Fibroblast of pulmonary artery (primary cell): ENCODE results near the gene ARNT2.

Source experiments
- DNase-seq: peaks from one replicate; pipeline ENCODE4 v3.0.0-alpha.2; 2010; ENCODE audit warnings: low read depth
- H3K4me3 ChIP-seq: replicated peaks from 2 replicates; pipeline ENCODE4 v1.5.1; 2011; ENCODE audit warnings: low read depth, mild to moderate bottlenecking, control low read depth, low read length, moderate library complexity
- TF ChIP-seq, protein P1 (sequence below): IDR thresholded peaks from 2 replicates; pipeline ENCODE4 v1.5.1; 2011; ENCODE audit warnings: mild to moderate bottlenecking, control low read depth, low read length, inconsistent platforms; ENCODE audit errors: missing control alignments

The ARNT2 gene

DNA sequence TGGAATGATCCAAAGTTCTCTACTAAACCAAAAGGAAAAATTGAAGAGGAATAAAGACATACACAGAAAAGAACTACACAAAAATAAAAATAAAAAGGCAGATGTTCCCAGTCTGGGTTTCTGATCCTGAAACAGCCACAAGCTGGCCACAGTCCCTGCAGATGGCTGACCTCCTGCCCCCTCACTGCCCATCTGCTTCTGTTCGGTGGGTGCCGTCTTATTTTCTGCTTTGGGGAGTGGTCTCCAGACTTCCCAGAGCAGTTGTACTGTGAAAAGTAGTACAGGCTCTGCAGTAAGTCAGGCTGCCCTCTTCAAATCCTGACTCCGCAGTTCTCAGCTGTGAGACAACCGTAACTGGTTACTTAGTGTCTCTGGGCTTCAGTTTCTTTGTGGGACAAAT lies 94.5 kb downstream of the ARNT2 start:
- TF ChIP-seq, protein P1, sequence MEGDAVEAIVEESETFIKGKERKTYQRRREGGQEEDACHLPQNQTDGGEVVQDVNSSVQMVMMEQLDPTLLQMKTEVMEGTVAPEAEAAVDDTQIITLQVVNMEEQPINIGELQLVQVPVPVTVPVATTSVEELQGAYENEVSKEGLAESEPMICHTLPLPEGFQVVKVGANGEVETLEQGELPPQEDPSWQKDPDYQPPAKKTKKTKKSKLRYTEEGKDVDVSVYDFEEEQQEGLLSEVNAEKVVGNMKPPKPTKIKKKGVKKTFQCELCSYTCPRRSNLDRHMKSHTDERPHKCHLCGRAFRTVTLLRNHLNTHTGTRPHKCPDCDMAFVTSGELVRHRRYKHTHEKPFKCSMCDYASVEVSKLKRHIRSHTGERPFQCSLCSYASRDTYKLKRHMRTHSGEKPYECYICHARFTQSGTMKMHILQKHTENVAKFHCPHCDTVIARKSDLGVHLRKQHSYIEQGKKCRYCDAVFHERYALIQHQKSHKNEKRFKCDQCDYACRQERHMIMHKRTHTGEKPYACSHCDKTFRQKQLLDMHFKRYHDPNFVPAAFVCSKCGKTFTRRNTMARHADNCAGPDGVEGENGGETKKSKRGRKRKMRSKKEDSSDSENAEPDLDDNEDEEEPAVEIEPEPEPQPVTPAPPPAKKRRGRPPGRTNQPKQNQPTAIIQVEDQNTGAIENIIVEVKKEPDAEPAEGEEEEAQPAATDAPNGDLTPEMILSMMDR, result no peak
- H3K4me3 ChIP-seq, result no peak overlapping the region
- no peak for DNase-seq

DNA sequence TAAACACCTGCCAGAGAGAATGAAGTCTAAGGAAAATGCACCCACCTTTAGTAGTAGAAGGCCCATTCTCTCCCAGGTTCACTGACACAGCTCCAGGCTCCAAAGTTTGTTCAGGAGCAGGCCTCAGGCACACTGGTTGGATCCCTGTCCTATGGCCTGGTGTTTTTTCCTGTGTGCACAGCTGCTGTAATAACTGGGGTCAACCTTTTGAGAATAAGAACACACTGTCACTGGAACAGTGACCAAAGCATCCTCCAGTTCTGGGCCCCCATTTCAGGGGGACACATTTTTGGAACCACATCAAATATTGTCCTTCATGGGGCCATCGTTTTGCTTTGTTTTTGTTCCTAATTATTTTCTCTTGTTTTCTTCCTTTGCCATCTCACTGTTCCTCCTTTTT lies 95.8 kb downstream of the ARNT2 start:
- no peak overlapping the region for H3K4me3 ChIP-seq
- no peak for DNase-seq
- TF ChIP-seq, protein P1, result no peak

DNA sequence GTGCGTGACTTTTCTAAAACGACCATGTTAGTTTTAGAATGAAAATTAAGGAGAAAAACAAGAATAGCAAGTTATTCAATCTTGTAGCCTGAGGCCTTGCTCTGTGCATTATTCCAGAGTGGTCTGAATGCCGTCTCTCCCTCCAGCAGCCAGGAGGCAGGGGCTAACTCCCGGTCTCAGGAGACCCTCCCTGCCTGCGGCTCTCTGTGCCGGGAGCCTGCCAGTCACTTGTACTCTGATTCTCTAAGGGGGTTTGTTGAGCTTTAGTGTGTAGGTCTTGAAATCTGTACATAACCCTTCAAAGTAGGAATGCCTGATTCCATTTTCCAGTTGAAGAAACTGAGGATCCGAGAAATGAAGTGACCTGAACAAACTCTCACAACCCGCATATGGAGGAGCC lies 97.3 kb downstream of the ARNT2 start:
- H3K4me3 ChIP-seq, result no peak overlapping the region
- DNase-seq, result no peak
- TF ChIP-seq, protein P1, result no peak

DNA sequence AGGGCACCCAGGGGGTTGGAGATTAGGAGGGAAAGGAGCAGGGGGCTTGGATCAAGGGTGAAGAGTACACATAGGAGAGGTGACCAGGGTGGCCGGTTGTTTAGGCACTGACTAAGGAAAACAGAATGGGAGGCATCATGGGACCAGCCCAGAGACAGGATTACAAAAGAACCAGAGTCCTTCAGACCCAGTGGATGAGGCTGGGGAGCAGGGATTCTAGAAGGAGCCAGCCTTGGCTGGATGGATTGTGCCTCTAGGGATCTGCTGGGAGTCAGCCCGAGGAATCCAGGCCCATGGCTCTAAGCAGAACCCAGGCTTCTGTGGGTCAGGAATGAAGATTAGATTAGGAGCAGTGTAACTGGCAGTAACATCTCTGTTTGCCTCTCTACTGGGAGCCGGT lies 98.6 kb downstream of the ARNT2 start:
- TF ChIP-seq, protein P1, result no peak
- no peak for DNase-seq
- no peak overlapping the region for H3K4me3 ChIP-seq

DNA sequence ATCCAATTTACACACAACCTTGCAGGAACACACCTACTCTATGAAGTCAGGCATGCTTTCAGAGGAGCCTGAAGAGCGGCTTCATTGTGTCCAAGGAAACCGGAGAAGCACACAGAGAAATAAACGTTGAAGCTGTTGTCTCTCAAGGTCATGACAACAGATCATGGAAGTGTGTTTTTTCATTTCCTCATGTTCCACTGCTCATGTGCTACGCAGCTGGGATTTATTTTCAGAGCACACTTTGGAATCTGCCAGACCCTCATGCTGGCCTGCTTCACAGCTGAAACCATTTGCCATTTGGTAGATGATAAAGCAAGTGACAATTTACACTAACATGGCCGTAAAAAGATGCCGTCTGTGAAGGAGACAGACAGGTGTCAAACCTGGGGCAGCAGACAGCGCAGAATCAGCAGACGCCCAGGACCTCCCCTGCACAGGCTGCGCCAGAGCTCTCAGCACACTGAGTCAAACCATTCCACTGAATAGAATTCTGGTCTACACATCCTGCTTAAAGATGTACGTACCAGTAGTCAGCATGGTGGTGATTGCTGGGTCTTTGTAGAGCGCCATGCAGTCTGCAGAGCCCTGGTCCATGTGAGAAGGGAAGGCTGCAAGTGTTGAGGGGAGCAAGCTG lies 99.3 kb downstream of the ARNT2 start:
- DNase-seq, result no peak
- no peak overlapping the region for H3K4me3 ChIP-seq
- TF ChIP-seq, protein P1, result no peak

GRCh38 chr15:80504931-80505330 lies 100.7 kb downstream of the ARNT2 start:
- DNase-seq, result no peak
- TF ChIP-seq, protein P1, result no peak
- no peak overlapping the region for H3K4me3 ChIP-seq

- TF ChIP-seq, protein P1, result no peak
- no peak overlapping the region for H3K4me3 ChIP-seq
- DNase-seq, result no peak
Observed at GRCh38 chr15:80506286-80506893, 102.2 kb downstream of the ARNT2 start.
